Muscle of leg (tissue), 11 donors: ENCODE results near the gene CHRNA1. TPM values are rescaled to one million over a fixed set of nuclear protein-coding genes. Genes with fewer than 3 reads are reported as not detected.
"Not testable (repeated sequence)": the region's sequence is repeated elsewhere in the genome, so short reads cannot be mapped to it uniquely, and the experiment has no call there.

Experiments
- DNase-seq: peaks from one replicate; pipeline ENCODE4 v3.0.0; 2013
- H3K27ac ChIP-seq: one replicate; pipeline ENCODE4 v1.5.1; 2013; ENCODE audit warnings: mild to moderate bottlenecking, low read length, control low read depth
- H3K27me3 ChIP-seq: one replicate; pipeline ENCODE4 v1.6.1; 2013; ENCODE audit warnings: low read length; ENCODE audit not compliant: control insufficient read depth, insufficient read depth
- H3K36me3 ChIP-seq: one replicate; pipeline ENCODE4 v1.6.1; 2013; ENCODE audit warnings: low read length; ENCODE audit not compliant: control insufficient read depth, insufficient read depth
- H3K4me1 ChIP-seq: one replicate; pipeline ENCODE4 v1.6.1; 2013; ENCODE audit warnings: low read length; ENCODE audit not compliant: control insufficient read depth, insufficient read depth
- H3K4me3 ChIP-seq: one replicate; pipeline ENCODE4 v1.5.1; 2013; ENCODE audit warnings: low read length, control low read depth
- H3K9me3 ChIP-seq: replicated peaks from 2 replicates; pipeline ENCODE4 v1.6.1; 2013; ENCODE audit warnings: low read depth, low read length; ENCODE audit not compliant: control insufficient read depth
- WGBS: methylation state at CpG from one replicate; pipeline ENCODE4 v1.1.5; 2013; ENCODE audit warnings: missing lambda C conversion rate; ENCODE audit not compliant: insufficient coverage; 5-methylcytosine and 5-hydroxymethylcytosine counted together
- polyA plus RNA-seq, 8 donors: library from polyadenylated mRNA; unstranded; fragments of 120-200 nt; gene quantifications; one replicate each; pipeline versions ENCODE4 v1.2.1 to v1.2.3, GENCODE V29; 2013; ENCODE audit warnings: inconsistent platforms in 1 of 8, low replicate concordance in 1 of 8; ENCODE audit not compliant: insufficient read length in 8 of 8, insufficient read depth in 1 of 8
- total RNA-seq: library from RNA; stranded (reverse); fragments of 120-200 nt; gene quantifications from one replicate; pipeline ENCODE4 v1.2.4, GENCODE V29; 2013

CHRNA1 gene
- total and polyA plus RNA-seq, 9 donors, result 94.9 to 157 (median 142) TPM

DNA sequence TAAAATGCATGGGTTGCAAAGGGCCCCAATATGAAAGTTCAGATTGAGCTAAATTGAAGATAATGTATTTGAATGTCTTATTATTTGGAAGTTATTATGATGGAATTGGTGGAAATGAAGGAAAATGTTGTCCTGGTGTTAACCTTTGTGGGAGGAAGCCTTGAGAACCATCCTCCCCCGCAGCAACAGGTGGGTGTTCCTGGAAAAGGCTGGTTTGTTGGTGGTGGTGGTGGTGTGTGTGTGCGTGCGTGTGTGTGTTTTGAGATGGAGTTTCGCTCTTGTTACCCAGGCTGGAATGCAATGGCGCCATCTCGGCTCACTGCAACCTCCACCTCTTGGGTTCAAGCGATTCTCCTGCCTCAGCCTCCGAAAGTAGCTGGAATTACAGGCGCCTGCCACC is 36.2 kb downstream of the CHRNA1 start:
- Histone ChIP-seq H3K36me3 (no peaks in the 10 kb centered on the region), H3K4me1 (peaks cover 8% of the 10 kb centered on the region), H3K27ac (no peak overlapping the region), H3K27me3 (peaks cover 42% of the 10 kb centered on the region), H3K4me3 (no peak overlapping the region), H3K9me3 (no peaks in the 10 kb centered on the region)
- DNase-seq, result no peak
- 94% methylated on average over 7 of the region's 9 CpGs for WGBS

DNA sequence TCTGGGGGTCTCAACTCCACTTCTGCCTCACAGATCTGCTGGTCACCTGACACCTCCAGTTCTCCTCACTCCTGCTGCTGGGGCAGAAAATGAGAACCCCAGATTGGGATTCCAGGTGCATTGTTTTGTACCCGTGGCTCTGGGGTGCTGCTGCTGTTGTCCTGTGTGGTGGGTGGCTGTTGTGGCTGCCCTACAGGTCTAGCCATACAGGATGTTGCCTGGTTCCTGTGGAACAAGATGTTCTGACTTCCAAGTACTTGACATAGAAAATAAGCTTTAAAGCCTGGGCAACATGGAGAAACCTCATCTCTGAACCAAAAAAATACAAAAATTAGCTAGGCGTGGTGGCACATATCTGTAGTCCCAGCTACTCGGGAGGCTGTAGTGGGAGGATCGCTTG is 38.1 kb downstream of the CHRNA1 start:
- no peak for DNase-seq
- Histone ChIP-seq H3K27me3 (peaks cover 32% of the 10 kb centered on the region), H3K27ac (no peak overlapping the region), H3K4me3 (no peak overlapping the region), H3K36me3 (no peaks in the 10 kb centered on the region), H3K4me1 (peaks cover 8% of the 10 kb centered on the region), H3K9me3 (no peaks in the 10 kb centered on the region)
- WGBS, result no CpG with 5 or more reads among the region's 4 CpGs

DNA sequence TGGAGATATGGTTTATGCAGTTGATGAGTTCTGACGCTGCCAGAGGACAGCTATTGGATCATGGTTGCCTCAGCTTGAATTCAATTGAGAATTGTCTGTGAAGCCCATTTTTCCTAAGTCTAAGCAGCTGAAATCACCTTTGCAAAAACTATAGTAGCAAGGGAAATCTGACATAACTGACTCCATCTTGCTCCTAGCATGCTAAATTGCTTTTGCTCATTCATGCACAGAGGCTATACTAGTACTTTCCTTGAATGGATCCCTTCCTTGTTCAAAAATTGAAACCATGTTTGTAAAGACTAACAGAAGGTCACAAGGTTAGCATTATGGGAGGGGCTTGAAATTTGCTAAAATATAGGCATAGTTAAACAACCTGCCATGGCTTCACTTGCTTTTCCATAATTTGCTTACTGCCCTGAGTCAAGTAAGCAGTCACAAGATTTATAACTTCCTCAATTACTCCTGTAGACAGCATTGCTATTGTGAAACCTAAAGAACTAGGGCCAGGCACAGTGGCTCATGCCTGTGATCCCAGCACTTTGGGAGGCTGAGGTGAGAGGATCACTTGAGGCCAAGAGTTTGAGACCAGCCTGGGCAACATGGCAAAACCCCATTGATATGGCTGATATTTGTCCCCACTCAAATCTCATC is 41.2 kb downstream of the CHRNA1 start:
- WGBS, result 91% methylated on average over 1 of the region's 1 CpG
- no peak for DNase-seq
- Histone ChIP-seq H3K4me1 (no peaks in the 10 kb centered on the region), H3K27me3 (peaks cover 5% of the 10 kb centered on the region), H3K9me3 (peaks cover 1% of the 10 kb centered on the region), H3K4me3 (no peak overlapping the region), H3K36me3 (no peaks in the 10 kb centered on the region), H3K27ac (no peak overlapping the region)

DNA sequence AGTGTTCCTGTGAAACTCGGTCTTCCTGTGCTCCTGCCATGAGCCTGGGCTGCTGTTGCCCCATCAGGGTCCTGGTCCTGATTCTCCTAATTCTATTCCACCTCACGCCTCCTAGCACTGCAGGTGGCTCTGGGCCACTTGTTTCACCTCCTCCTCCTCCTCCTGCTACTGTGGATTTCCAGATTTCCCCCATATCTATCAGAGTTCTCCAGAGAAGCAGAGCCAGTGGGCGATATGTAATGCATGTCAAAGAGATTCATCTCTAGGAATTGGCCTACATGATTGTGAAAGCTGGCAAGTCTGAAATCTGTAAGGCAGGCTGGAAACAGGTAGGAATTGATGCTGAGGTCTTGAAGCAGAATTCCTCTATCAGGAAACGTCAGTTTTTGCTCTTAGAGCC is 45.3 kb downstream of the CHRNA1 start:
- Histone ChIP-seq H3K27me3 (no peaks in the 10 kb centered on the region), H3K9me3 (peaks cover 3% of the 10 kb centered on the region), H3K27ac (no peak overlapping the region), H3K4me3 (no peak overlapping the region), H3K36me3 (no peaks in the 10 kb centered on the region), H3K4me1 (no peaks in the 10 kb centered on the region)
- 50% methylated on average over 2 of the region's 4 CpGs for WGBS
- no peak for DNase-seq

DNA sequence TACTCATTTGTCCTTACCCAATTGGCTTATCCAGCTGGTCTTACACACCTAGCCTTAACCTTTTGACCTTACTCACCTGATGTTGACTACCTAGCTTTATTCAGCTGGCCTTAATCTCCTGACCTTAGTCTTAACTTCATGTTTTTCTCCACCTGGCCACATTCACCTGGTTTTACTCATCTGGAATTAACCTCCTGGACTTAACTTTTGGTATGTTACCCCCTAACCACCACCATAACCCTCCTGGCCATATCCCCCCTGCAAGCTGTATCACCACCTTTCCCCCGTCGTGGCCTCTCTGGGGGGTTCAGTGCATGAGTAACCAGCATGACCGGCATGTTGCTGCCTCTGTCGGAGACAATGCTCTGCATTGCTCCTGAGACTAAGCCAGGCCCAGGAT is 45.7 kb downstream of the CHRNA1 start:
- Histone ChIP-seq H3K4me1 (no peaks in the 10 kb centered on the region), H3K9me3 (peaks cover 3% of the 10 kb centered on the region), H3K27me3 (no peaks in the 10 kb centered on the region), H3K36me3 (no peaks in the 10 kb centered on the region), H3K27ac (no peak overlapping the region), H3K4me3 (no peak overlapping the region)
- no peak for DNase-seq
- WGBS, result 42% methylated on average over 4 of the region's 4 CpGs

DNA sequence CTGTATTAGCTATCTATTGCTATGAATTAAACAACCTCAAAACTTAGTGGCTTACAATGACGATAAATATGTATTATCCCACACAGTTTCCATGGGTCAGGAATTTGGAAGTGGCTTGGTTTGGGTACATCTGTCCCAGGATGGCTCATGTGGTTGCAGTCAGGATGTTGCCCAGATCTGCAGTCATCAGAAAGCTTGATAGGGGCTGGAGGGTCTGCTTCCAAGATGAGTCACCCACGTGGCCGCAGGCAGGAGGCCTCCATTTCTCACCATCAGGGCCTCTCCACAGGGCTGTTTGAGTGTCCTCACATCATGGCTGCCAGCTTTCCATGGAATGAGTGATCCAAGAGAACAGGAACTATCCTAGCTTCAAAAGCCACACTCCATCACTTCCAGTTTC is 46.4 kb downstream of the CHRNA1 start:
- DNase-seq, result no peak
- Histone ChIP-seq H3K27me3 (no peaks in the 10 kb centered on the region), H3K27ac (no peak overlapping the region), H3K9me3 (peaks cover 3% of the 10 kb centered on the region), H3K4me3 (no peak overlapping the region), H3K4me1 (no peaks in the 10 kb centered on the region), H3K36me3 (no peaks in the 10 kb centered on the region)
- WGBS, result no CpG with 5 or more reads among the region's 3 CpGs

DNA sequence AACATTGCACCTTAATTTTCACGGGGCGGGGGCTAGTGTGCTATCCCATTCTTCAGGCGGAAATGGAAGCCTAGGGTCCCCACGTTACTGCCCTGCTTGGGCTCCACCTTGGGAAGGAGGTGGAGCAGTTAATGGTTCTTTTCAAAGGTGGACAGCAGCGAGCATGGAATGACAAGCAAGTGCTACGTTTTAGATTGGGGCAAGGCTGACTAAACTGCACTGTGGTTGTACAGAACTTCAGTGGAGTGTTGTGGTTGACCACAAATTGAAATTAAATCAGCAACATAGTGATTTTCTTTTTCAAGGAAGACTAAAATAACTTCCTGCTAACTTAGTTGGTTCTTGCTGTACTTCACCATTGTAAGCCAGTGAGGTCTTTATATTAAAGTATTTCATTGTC is 47.0 kb downstream of the CHRNA1 start:
- WGBS, result 76% methylated on average over 6 of the region's 6 CpGs
- DNase-seq, result no peak

DNA sequence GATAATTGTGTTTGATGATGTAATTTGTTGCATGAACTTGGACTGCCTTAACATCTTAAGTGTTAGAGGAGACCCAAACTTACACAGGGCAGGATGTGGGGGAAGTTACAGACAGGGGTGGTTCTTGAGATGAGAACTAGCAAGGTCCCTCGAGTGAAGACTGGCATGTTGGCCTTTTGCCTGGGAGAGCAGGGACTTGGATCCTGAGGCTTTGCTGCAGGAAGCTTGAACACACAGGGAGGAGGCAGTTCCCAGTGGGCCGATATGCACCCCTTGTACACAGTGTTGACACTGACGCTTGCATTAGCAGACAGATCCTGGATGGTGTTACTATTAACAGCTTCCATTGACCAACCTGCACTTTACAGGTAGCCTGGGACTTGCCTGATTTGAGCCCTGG is 47.5 kb downstream of the CHRNA1 start:
- Histone ChIP-seq H3K36me3 (no peaks in the 10 kb centered on the region), H3K4me1 (no peaks in the 10 kb centered on the region), H3K27ac (no peak overlapping the region), H3K4me3 (no peak overlapping the region), H3K27me3 (no peaks in the 10 kb centered on the region), H3K9me3 (peaks cover 3% of the 10 kb centered on the region)
- DNase-seq, result no peak
- WGBS, result 69% methylated on average over 3 of the region's 3 CpGs

More for the DNA sequence above, 47.0 kb downstream of the CHRNA1 start:
- H3K27ac ChIP-seq, result no peak overlapping the region
- H3K36me3 ChIP-seq, result no peaks in the 10 kb centered on the region
- H3K4me3 ChIP-seq, result no peak overlapping the region
- no peaks in the 10 kb centered on the region for H3K4me1 ChIP-seq
- H3K27me3 ChIP-seq, result no peaks in the 10 kb centered on the region
- H3K9me3 ChIP-seq, result peaks cover 3% of the 10 kb centered on the region

DNA sequence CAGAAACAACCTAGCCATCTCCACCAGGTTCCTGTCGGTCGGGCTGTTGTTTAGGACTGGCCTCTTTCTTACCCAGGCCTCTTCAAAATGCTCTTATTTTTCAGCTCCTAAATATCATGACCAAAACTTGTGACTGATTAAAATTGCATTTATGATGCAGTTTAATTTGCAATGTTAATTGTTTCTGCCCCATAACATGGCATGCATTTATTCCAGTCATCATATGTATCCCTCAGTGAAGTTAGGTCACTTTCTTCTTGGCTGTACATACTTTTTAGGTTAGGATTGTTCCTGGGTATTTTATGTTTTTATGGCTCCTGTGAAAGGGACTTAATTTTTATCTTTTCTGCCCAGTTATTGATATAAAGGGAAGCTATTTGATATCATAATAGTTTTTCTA is 50.6 kb downstream of the CHRNA1 start:
- DNase-seq, result no peak
- Histone ChIP-seq H3K4me3 (no peak overlapping the region), H3K9me3 (peaks cover 3% of the 10 kb centered on the region), H3K27ac (no peak overlapping the region), H3K27me3 (no peaks in the 10 kb centered on the region), H3K36me3 (no peaks in the 10 kb centered on the region), H3K4me1 (no peaks in the 10 kb centered on the region)
- no CpG with 5 or more reads among the region's 2 CpGs for WGBS

DNA sequence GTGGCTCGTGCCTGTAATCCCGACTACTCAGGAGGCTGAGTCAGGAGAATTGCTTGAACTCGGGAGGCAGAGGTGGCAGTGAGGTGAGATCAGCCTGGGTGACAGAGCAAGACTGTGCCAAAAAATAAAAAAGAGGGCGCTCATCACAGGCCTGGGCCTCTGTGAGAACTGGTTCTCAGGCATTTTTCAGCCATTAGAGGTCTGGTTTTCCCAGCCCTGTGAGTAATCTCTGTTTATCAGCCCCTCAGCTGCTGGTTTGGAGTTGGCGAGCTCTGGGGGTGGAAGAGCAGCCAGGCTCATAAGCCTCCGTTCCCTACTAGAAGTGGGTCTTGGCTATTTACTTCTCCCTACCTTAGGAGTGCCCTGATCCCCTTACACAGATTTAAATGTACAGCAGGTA is 53.1 kb downstream of the CHRNA1 start:
- Histone ChIP-seq H3K9me3 (no peaks in the 10 kb centered on the region), H3K27me3 (no peaks in the 10 kb centered on the region), H3K4me1 (no peaks in the 10 kb centered on the region), H3K4me3 (no peak overlapping the region), H3K36me3 (no peaks in the 10 kb centered on the region), H3K27ac (no peak overlapping the region)
- DNase-seq, result no peak
- 77% methylated on average over 4 of the region's 6 CpGs for WGBS

DNA sequence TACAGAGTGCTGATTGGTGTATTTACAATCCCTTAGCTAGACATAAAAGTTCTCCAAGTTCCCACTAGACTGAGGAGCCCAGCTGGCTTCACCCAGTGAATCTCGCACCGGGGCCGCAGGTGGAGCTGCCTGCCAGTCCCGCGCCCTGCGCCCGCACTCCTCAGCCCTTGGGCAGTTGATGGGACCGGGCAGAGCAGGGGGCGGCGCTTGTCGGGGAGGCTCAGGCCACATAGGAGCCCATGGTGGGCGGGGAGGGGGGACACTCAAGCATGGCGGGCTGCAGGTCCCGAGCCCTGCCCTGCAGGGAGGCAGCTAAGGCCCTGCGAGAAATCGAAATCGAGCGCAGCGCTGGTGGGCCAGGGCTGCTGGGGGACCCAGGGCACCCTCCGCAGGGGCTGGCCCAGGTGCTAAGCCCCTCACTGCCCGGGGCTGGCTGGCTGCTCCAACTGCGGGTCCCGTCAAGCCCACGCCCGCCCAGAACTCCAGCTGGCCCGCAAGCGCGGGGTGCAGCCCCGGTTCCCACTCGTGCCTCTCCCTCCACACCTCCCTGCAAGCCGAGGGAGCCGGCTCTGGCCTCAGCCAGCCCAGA is 54.8 kb downstream of the CHRNA1 start:
- H3K36me3 ChIP-seq, H3K9me3 ChIP-seq, H3K4me3 ChIP-seq, H3K27me3 ChIP-seq, DNase-seq, H3K27ac ChIP-seq, H3K4me1 ChIP-seq: not testable (repeated sequence)
- 96% methylated on average over 32 of the region's 32 CpGs for WGBS
